Measurements from ENCODE around the gene HEXD. TPM values are rescaled to one million over a fixed set of nuclear protein-coding genes. Genes with fewer than 3 reads are reported as not detected.
A peak's percentile ranks its signal among the peaks of the same experiment; 100 is the strongest.

Gene HEXD
- polyA plus RNA-seq, 3 donors: 8.9 to 61.5 (median 12.7) TPM

GRCh38 chr17:82429824-82430223, 11.7 kb downstream of the HEXD start:
- no peak overlapping the region for H3K27ac ChIP-seq (ENCODE audit: low read depth in 1 of 2, low read length in 2 of 2)
- H3K27ac Mint-ChIP-seq: peak overlapping the region in 1 of 7 donors; percentile 45
- intact Hi-C loops (cut with micrococcal nuclease): no loop called here

GRCh38 chr17:82432017-82432416, 13.9 kb downstream of the HEXD start:
- Histone ChIP-seq H3K27me3 (ENCODE audit: control insufficient read depth in 2 of 2, insufficient read depth in 2 of 2, low read length in 2 of 2) (no peaks in the 10 kb centered on the region), H3K9me3 (replicated peaks in 1 of 2; ENCODE audit: control insufficient read depth in 1 of 2, insufficient read depth in 1 of 2, low read length in 2 of 2) (no peaks in the 10 kb centered on the region), H2AFZ (ENCODE audit: insufficient read depth, low read depth, low read length, poor library complexity, severe bottlenecking) (no peak overlapping the region), H3K4me3 (replicated peaks in 1 of 3; ENCODE audit: low read depth in 2 of 3, low read length in 3 of 3) (no peak overlapping the region), H4K20me1 (ENCODE audit: insufficient read depth, low read length) (no peaks in the 10 kb centered on the region), H3K79me2 (ENCODE audit: insufficient read depth, low read length) (no peaks in the 10 kb centered on the region), H3K4me1 (ENCODE audit: control insufficient read depth in 1 of 2, insufficient read depth in 2 of 2, low read length in 2 of 2) (peaks cover 4 to 22% of the 10 kb centered on the region in 2 donors), H3K4me2 (replicated peaks; ENCODE audit: extremely low read depth, low read length, poor library complexity, severe bottlenecking) (no peak overlapping the region), H3K27ac (ENCODE audit: low read depth in 1 of 2, low read length in 2 of 2) (no peak overlapping the region), H3K36me3 (replicated peaks in 1 of 2; ENCODE audit: control insufficient read depth in 1 of 2, insufficient read depth in 2 of 2, low read length in 2 of 2) (peaks cover 5 to 11% of the 10 kb centered on the region in 2 donors), H3K9ac (ENCODE audit: insufficient read depth, low read length, poor library complexity, severe bottlenecking) (no peak overlapping the region)
- Mint-ChIP-seq H3K9me3 (no peaks in the 10 kb centered on the region), H3K36me3 (peaks cover 20 to 25% of the 10 kb centered on the region in 2 donors), H3K4me1 (peaks cover 18% of the 10 kb centered on the region), H3K27ac (peak overlapping the region in 1 of 7 donors; percentile 12), H3K4me3 (no peak overlapping the region), H3K27me3 (ENCODE audit: low read depth in 3 of 3) (peaks cover 0 to 2% (median 0%) of the 10 kb centered on the region in 3 donors)
- DNase-seq: no peak
- TF ChIP-seq, protein P1, sequence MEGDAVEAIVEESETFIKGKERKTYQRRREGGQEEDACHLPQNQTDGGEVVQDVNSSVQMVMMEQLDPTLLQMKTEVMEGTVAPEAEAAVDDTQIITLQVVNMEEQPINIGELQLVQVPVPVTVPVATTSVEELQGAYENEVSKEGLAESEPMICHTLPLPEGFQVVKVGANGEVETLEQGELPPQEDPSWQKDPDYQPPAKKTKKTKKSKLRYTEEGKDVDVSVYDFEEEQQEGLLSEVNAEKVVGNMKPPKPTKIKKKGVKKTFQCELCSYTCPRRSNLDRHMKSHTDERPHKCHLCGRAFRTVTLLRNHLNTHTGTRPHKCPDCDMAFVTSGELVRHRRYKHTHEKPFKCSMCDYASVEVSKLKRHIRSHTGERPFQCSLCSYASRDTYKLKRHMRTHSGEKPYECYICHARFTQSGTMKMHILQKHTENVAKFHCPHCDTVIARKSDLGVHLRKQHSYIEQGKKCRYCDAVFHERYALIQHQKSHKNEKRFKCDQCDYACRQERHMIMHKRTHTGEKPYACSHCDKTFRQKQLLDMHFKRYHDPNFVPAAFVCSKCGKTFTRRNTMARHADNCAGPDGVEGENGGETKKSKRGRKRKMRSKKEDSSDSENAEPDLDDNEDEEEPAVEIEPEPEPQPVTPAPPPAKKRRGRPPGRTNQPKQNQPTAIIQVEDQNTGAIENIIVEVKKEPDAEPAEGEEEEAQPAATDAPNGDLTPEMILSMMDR (IDR thresholded peaks at IDR 0.05): no peak
- WGBS (ENCODE audit: insufficient coverage): 92% methylated on average over 6 of the region's 8 CpGs
- intact Hi-C loops (cut with micrococcal nuclease): no loop called here

More at GRCh38 chr17:82429824-82430223, 11.7 kb downstream of the HEXD start:
- TF ChIP-seq, protein P1 (IDR thresholded peaks at IDR 0.05): no peak
- no peaks in the 10 kb centered on the region for H3K79me2 ChIP-seq (ENCODE audit: insufficient read depth, low read length)
- H3K9me3 Mint-ChIP-seq: no peaks in the 10 kb centered on the region
- H3K27me3 Mint-ChIP-seq (ENCODE audit: low read depth in 3 of 3): peaks cover 0 to 2% (median 0%) of the 10 kb centered on the region in 3 donors
- no peaks in the 10 kb centered on the region for H3K27me3 ChIP-seq (ENCODE audit: control insufficient read depth in 2 of 2, insufficient read depth in 2 of 2, low read length in 2 of 2)
- H3K36me3 Mint-ChIP-seq: peaks cover 16 to 22% of the 10 kb centered on the region in 2 donors
- no peak overlapping the region for H2AFZ ChIP-seq (ENCODE audit: insufficient read depth, low read depth, low read length, poor library complexity, severe bottlenecking)
- no peaks in the 10 kb centered on the region for H3K36me3 ChIP-seq (replicated peaks in 1 of 2; ENCODE audit: control insufficient read depth in 1 of 2, insufficient read depth in 2 of 2, low read length in 2 of 2)
- H3K4me1 ChIP-seq (ENCODE audit: control insufficient read depth in 1 of 2, insufficient read depth in 2 of 2, low read length in 2 of 2): peaks cover 4 to 22% of the 10 kb centered on the region in 2 donors
- no peak overlapping the region for H3K4me3 ChIP-seq (replicated peaks in 1 of 3; ENCODE audit: low read depth in 2 of 3, low read length in 3 of 3)
- no peaks in the 10 kb centered on the region for H3K9me3 ChIP-seq (replicated peaks in 1 of 2; ENCODE audit: control insufficient read depth in 1 of 2, insufficient read depth in 1 of 2, low read length in 2 of 2)
- WGBS (ENCODE audit: insufficient coverage): 81% methylated on average over 7 of the region's 7 CpGs
- no peak overlapping the region for H3K4me2 ChIP-seq (replicated peaks; ENCODE audit: extremely low read depth, low read length, poor library complexity, severe bottlenecking)
- peak overlapping the region in 1 of 2 donors; percentile 38 for H3K4me3 Mint-ChIP-seq
- H3K4me1 Mint-ChIP-seq: peaks cover 18% of the 10 kb centered on the region
- no peak for DNase-seq
- no peak overlapping the region for H3K9ac ChIP-seq (ENCODE audit: insufficient read depth, low read length, poor library complexity, severe bottlenecking)
- H4K20me1 ChIP-seq (ENCODE audit: insufficient read depth, low read length): no peaks in the 10 kb centered on the region
